ENCODE measurements around the gene FBXO31. TPM values are rescaled to one million over a fixed set of nuclear protein-coding genes. Genes with fewer than 3 reads are reported as not detected.
"Not testable (repeated sequence)": the region's sequence is repeated elsewhere in the genome, so short reads cannot be mapped to it uniquely, and the experiment has no call there.

The FBXO31 gene
- total and polyA plus RNA-seq, 2 donors (not counting 1 experiment from before 2014, with no cell fraction given) = 17.8 to 32.9 TPM

DNA sequence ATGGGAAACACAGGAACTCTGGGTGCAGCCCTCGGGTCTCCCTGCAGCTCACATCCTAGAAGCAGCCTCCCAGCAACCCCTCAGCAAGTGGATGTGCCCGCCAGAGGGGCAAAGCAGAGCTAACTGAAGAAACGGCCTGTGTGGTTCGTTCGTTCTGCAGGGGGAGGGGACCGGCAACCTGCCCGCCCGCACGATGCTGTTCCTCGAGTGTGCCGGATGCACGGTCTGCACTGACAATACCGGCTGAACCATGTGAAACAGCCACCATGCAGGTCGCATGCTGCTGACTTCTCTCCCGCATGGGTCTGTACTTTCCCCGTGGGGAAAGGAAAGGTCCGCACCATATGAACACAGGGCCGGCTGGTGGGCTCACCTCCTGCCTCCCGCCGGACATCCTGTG is 41.1 kb downstream of the FBXO31 start:
- H3K9ac ChIP-seq (ENCODE audit: low read length) = no peak overlapping the region
- no peaks in the 10 kb centered on the region for H3K27me3 Mint-ChIP-seq
- TF ChIP-seq, protein P1, sequence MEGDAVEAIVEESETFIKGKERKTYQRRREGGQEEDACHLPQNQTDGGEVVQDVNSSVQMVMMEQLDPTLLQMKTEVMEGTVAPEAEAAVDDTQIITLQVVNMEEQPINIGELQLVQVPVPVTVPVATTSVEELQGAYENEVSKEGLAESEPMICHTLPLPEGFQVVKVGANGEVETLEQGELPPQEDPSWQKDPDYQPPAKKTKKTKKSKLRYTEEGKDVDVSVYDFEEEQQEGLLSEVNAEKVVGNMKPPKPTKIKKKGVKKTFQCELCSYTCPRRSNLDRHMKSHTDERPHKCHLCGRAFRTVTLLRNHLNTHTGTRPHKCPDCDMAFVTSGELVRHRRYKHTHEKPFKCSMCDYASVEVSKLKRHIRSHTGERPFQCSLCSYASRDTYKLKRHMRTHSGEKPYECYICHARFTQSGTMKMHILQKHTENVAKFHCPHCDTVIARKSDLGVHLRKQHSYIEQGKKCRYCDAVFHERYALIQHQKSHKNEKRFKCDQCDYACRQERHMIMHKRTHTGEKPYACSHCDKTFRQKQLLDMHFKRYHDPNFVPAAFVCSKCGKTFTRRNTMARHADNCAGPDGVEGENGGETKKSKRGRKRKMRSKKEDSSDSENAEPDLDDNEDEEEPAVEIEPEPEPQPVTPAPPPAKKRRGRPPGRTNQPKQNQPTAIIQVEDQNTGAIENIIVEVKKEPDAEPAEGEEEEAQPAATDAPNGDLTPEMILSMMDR (IDR thresholded peaks at IDR 0.05) = no peak
- no peak for TF ChIP-seq EZH2 (IDR thresholded peaks at IDR 0.05; ENCODE audit: borderline replicate concordance, insufficient read depth, low read depth, low read length, poor library complexity, severe bottlenecking)
- WGBS (ENCODE audit: insufficient coverage) = 95% methylated on average over 16 of the region's 20 CpGs
- H3K27ac ChIP-seq (ENCODE audit: low read length in 2 of 2) = no peak overlapping the region
- H4K20me1 ChIP-seq (ENCODE audit: control insufficient read depth, insufficient read depth, low read length, poor library complexity, severe bottlenecking) = peaks cover 9% of the 10 kb centered on the region
- ChIA-PET POLR2A (no interaction called here), CTCF (no interaction called here)
- H3K9me3 Mint-ChIP-seq (ENCODE audit: insufficient read depth) = no peaks in the 10 kb centered on the region
- no peak overlapping the region for H2AFZ ChIP-seq (ENCODE audit: insufficient read depth, low read depth, low read length, poor library complexity, severe bottlenecking)
- no peak overlapping the region for H3K4me3 ChIP-seq (ENCODE audit: control extremely low read depth in 1 of 5, extremely low read depth in 1 of 5, insufficient read depth in 1 of 5, low read depth in 2 of 5, low read length in 4 of 5)
- DNase-seq (no peak), ATAC-seq (ENCODE audit: low read depth) (no peak)
- intact Hi-C loops (cut with micrococcal nuclease) = no loop called here
- H3K4me2 ChIP-seq (replicated peaks; ENCODE audit: low read depth, low read length, poor library complexity, severe bottlenecking) = no peak overlapping the region
- H3K9me3 ChIP-seq (ENCODE audit: control extremely low read depth in 1 of 3, control insufficient read depth in 2 of 3, insufficient read depth in 1 of 3, low read length in 2 of 3) = no peaks in the 10 kb centered on the region
- no peak overlapping the region for H3K4me3 Mint-ChIP-seq
- H3K27ac Mint-ChIP-seq = no peak overlapping the region
- peaks cover 22% of the 10 kb centered on the region for H3K79me2 ChIP-seq (ENCODE audit: control insufficient read depth, insufficient read depth, low read length)
- H3K4me1 ChIP-seq (ENCODE audit: control insufficient read depth in 2 of 2, insufficient read depth in 2 of 2, low read length in 2 of 2) = peaks cover 1 to 4% of the 10 kb centered on the region in 2 donors
- no peaks in the 10 kb centered on the region for H3K27me3 ChIP-seq (replicated peaks in 1 of 4; ENCODE audit: control extremely low read depth in 1 of 4, control insufficient read depth in 3 of 4, insufficient read depth in 4 of 4, low read length in 3 of 4)
- H3K36me3 ChIP-seq (replicated peaks in 1 of 2; ENCODE audit: control extremely low read depth in 1 of 2, control insufficient read depth in 1 of 2, extremely low read depth in 1 of 2, insufficient read depth in 2 of 2, low read length in 1 of 2) = peaks cover 0 to 53% of the 10 kb centered on the region in 2 experiments
- peaks cover 6% of the 10 kb centered on the region for H3K4me1 Mint-ChIP-seq

DNA sequence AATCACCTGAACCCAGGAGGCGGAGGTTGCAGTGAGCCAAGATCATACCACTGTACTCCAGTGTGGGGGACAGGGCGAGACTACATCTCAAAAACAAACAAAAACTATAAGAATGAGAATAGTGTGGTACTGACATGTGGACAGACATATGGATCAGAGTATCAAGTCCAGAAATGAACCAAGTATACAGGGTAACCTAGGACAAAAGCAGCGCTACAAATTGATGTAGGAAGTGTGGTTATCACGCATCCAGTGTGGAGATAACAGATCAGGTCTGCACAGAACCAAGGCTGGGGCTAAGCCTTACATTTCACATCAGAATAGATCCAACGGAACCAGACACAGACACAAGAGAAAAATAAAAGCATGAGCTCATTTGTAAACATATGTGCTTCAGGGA is 43.4 kb downstream of the FBXO31 start:
- intact Hi-C loops (cut with micrococcal nuclease) = no loop called here
- Histone ChIP-seq H3K27me3 (replicated peaks in 1 of 4; ENCODE audit: control extremely low read depth in 1 of 4, control insufficient read depth in 3 of 4, insufficient read depth in 4 of 4, low read length in 3 of 4) (no peaks in the 10 kb centered on the region), H3K4me2 (replicated peaks; ENCODE audit: low read depth, low read length, poor library complexity, severe bottlenecking) (no peak overlapping the region), H4K20me1 (ENCODE audit: control insufficient read depth, insufficient read depth, low read length, poor library complexity, severe bottlenecking) (no peaks in the 10 kb centered on the region), H3K4me3 (ENCODE audit: control extremely low read depth in 1 of 5, extremely low read depth in 1 of 5, insufficient read depth in 1 of 5, low read depth in 2 of 5, low read length in 4 of 5) (no peak overlapping the region), H3K4me1 (ENCODE audit: control insufficient read depth in 2 of 2, insufficient read depth in 2 of 2, low read length in 2 of 2) (peaks cover 11% of the 10 kb centered on the region in 2 donors), H3K9ac (ENCODE audit: low read length) (no peak overlapping the region), H3K79me2 (ENCODE audit: control insufficient read depth, insufficient read depth, low read length) (peaks cover 12% of the 10 kb centered on the region), H3K9me3 (ENCODE audit: control extremely low read depth in 1 of 3, control insufficient read depth in 2 of 3, insufficient read depth in 1 of 3, low read length in 2 of 3) (no peaks in the 10 kb centered on the region), H3K27ac (ENCODE audit: low read length in 2 of 2) (no peak overlapping the region), H2AFZ (ENCODE audit: insufficient read depth, low read depth, low read length, poor library complexity, severe bottlenecking) (no peak overlapping the region), H3K36me3 (replicated peaks in 1 of 2; ENCODE audit: control extremely low read depth in 1 of 2, control insufficient read depth in 1 of 2, extremely low read depth in 1 of 2, insufficient read depth in 2 of 2, low read length in 1 of 2) (peaks cover 0 to 44% of the 10 kb centered on the region in 2 experiments)
- DNase-seq (no peak), ATAC-seq (ENCODE audit: low read depth) (no peak)
- CTCF ChIA-PET = interaction anchor here (1.1 kb wide), 1 partner anchor 15 kb away, joined by 4 read pairs; no protein-coding TSS in a partner anchor
- H3K9me3 Mint-ChIP-seq (ENCODE audit: insufficient read depth) = no peaks in the 10 kb centered on the region
- H3K4me3 Mint-ChIP-seq = no peak overlapping the region
- POLR2A ChIA-PET = no interaction called here
- H3K27ac Mint-ChIP-seq = no peak overlapping the region
- H3K27me3 Mint-ChIP-seq = no peaks in the 10 kb centered on the region
- peaks cover 12% of the 10 kb centered on the region for H3K4me1 Mint-ChIP-seq
- 100% methylated on average over 1 of the region's 5 CpGs for WGBS (ENCODE audit: insufficient coverage)
- TF ChIP-seq, protein P1 (IDR thresholded peaks at IDR 0.05) = no peak
- TF ChIP-seq EZH2 (IDR thresholded peaks at IDR 0.05; ENCODE audit: borderline replicate concordance, insufficient read depth, low read depth, low read length, poor library complexity, severe bottlenecking) = no peak

DNA sequence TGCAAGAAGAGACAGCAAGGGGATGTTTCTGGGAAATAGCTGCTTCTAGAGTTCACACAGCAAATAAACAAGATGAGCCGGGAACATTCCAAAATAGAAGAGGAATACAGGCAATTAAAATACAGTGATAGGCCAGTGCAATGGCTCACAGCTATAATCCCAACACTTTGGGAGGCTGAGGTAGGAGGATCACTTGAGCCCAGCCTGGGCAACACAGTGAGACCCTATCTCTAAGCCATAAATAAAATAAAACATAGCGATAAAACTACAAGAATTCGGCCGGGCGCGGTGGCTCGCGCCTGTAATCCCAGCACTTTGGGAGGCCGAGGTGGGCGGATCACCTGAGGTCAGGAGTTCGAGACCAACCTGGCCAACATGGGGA is 43.9 kb downstream of the FBXO31 start:
- 99% methylated on average over 10 of the region's 11 CpGs for WGBS (ENCODE audit: insufficient coverage)
- H3K4me2 ChIP-seq (replicated peaks; ENCODE audit: low read depth, low read length, poor library complexity, severe bottlenecking); H3K4me3 ChIP-seq (ENCODE audit: control extremely low read depth in 1 of 5, extremely low read depth in 1 of 5, insufficient read depth in 1 of 5, low read depth in 2 of 5, low read length in 4 of 5); H3K27me3 ChIP-seq (replicated peaks in 1 of 4; ENCODE audit: control extremely low read depth in 1 of 4, control insufficient read depth in 3 of 4, insufficient read depth in 4 of 4, low read length in 3 of 4); intact Hi-C loops (cut with micrococcal nuclease); H4K20me1 ChIP-seq (ENCODE audit: control insufficient read depth, insufficient read depth, low read length, poor library complexity, severe bottlenecking); H3K4me3 Mint-ChIP-seq; H3K27me3 Mint-ChIP-seq; H3K9ac ChIP-seq (ENCODE audit: low read length); CTCF ChIA-PET; ATAC-seq (ENCODE audit: low read depth); H2AFZ ChIP-seq (ENCODE audit: insufficient read depth, low read depth, low read length, poor library complexity, severe bottlenecking); DNase-seq; H3K79me2 ChIP-seq (ENCODE audit: control insufficient read depth, insufficient read depth, low read length); H3K27ac ChIP-seq (ENCODE audit: low read length in 2 of 2); H3K27ac Mint-ChIP-seq; POLR2A ChIA-PET; H3K9me3 ChIP-seq (ENCODE audit: control extremely low read depth in 1 of 3, control insufficient read depth in 2 of 3, insufficient read depth in 1 of 3, low read length in 2 of 3); H3K9me3 Mint-ChIP-seq (ENCODE audit: insufficient read depth): not testable (repeated sequence)
- H3K4me1 Mint-ChIP-seq = peaks cover 12% of the 10 kb centered on the region
- H3K4me1 ChIP-seq (ENCODE audit: control insufficient read depth in 2 of 2, insufficient read depth in 2 of 2, low read length in 2 of 2) = peaks cover 11% of the 10 kb centered on the region in 2 donors
- peaks cover 0 to 49% of the 10 kb centered on the region in 2 experiments for H3K36me3 ChIP-seq (replicated peaks in 1 of 2; ENCODE audit: control extremely low read depth in 1 of 2, control insufficient read depth in 1 of 2, extremely low read depth in 1 of 2, insufficient read depth in 2 of 2, low read length in 1 of 2)
